SIG-M5 treated with dmso at 0.1 percent for 504 hours (cell line): ENCODE measurements around the gene SARM1.

Experiments
- DNase-seq: peaks from one replicate; lab custom pipeline; 2025; ENCODE audit not compliant: unreplicated experiment; lab: John Stamatoyannopoulos, UW

Gene SARM1

GRCh38 chr17:28367641-28368305 lies 3.7 kb upstream of the SARM1 start:
- DNase-seq = no peak

DNA sequence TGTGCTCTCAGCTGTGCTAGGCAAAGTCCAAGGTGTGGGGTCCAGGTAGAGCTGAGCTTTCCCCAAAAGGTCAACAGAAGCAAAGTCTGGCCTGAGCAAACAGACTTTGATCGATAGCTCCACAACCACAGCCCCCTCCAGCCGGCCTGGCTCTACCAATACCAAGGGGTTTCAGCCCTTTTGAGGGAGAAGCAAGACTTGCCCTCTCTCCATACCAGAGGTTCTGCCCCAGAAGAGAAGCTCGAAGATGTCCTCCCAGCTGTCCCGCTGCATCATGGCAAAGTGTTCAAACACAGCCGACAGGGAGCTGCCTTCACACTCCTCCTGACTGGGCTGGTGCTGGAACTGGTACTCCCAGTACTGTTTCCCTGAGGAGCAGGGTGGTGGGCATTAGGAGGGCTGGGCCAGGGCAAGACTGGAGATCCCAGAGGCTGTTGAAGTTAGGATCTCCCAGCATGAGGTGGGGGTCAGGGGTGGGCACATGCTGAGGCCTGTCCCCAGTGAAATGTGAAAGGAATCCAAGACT lies 3.1 kb upstream of the SARM1 start:
- no peak for DNase-seq

DNA sequence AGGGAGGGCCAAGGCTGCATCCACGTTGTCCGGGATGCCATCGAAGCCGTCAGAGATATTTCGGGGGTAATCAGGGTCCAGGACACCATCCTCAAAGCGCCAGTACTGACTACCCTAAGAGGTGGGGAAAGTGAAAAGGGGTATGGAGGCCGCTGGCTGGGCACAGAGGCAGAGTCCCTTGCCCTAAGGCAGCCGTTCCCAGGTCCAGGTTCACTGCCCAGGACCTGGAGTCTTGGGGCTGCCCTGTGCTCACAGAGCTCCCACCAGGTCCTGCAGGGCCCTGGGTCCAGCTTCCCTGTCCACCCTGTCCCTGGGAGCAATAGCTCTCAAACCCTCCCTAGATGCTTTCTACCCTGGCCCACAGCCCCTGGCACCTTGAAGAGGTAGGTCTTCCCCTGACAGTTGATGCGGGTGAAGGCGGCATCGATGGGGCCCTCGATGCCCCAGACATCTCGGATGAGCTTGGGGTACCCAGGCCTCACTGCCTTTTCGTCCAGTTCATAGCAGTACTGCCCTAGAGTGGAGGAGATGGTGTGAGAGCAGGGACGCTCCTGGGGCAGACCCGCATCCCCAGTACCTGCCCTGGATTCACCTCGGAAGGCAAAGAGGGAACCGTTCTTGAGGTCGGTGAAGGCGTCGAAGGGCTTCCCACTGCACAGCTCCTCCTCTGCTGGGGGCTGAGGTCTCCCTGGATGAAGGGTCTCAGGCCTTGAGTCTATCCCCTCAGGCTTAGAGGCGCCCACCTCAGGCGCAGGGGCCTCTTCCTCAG lies 2.4 kb upstream of the SARM1 start:
- DNase-seq = no peak

- DNase-seq = no peak
Measured at GRCh38 chr17:28369684-28370034, 1.8 kb upstream of the SARM1 start.

- peak; percentile 58 for DNase-seq
Measured at GRCh38 chr17:28370035-28370743, 1.3 kb upstream of the SARM1 start, which contains the start of gene VTN. TSS of gene VTN (minus strand) at chr17:28370307. CDS start at chr17:28370203, 104 bp downstream.

DNA sequence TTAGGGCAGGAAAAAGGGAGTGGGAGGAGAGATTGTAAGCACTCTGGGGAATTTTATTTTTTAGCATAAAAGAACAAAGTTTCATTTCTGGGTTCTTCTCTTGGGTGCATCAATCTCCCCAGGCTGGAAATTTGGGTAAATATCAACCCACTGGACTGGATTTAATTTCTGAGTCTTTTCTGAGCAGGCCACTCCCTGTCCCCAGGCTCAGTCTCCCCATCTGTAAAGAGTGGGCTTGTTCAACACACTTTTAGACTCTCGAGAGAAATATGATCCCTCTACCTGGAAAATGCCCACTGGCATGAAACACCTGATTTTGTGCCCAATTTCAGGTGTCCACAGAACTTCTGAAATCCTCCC lies 770 bp upstream of the SARM1 start:
- no peak for DNase-seq

DNA sequence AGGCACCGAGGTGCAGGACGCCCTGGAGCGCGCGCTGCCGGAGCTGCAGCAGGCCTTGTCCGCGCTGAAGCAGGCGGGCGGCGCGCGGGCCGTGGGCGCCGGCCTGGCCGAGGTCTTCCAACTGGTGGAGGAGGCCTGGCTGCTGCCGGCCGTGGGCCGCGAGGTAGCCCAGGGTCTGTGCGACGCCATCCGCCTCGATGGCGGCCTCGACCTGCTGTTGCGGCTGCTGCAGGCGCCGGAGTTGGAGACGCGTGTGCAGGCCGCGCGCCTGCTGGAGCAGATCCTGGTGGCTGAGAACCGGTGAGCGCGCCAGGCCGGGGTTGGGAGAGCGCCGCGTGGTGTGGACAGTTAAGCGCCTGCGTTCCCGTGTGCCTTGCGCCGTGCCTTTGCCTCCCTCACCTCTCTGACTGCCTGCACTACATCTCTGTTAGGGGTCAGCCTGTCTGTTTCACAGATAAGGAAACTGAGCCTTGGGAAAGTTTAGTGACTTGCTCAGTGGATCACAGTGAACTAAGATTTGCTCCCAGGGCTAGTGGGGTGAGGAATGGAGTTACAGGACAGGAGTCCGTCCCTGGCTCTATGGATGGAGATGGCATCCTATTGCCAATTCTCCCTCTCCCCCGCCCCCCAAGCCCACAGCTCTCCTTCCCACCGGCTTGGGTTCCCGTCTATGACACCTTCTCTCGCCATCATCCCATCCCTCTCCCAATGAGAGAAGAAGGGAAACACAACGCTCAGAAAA lies 880 bp downstream of the SARM1 start:
- no peak for DNase-seq

- no peak for DNase-seq
Measured at GRCh38 chr17:28372945-28373274, 1.4 kb downstream of the SARM1 start.

DNA sequence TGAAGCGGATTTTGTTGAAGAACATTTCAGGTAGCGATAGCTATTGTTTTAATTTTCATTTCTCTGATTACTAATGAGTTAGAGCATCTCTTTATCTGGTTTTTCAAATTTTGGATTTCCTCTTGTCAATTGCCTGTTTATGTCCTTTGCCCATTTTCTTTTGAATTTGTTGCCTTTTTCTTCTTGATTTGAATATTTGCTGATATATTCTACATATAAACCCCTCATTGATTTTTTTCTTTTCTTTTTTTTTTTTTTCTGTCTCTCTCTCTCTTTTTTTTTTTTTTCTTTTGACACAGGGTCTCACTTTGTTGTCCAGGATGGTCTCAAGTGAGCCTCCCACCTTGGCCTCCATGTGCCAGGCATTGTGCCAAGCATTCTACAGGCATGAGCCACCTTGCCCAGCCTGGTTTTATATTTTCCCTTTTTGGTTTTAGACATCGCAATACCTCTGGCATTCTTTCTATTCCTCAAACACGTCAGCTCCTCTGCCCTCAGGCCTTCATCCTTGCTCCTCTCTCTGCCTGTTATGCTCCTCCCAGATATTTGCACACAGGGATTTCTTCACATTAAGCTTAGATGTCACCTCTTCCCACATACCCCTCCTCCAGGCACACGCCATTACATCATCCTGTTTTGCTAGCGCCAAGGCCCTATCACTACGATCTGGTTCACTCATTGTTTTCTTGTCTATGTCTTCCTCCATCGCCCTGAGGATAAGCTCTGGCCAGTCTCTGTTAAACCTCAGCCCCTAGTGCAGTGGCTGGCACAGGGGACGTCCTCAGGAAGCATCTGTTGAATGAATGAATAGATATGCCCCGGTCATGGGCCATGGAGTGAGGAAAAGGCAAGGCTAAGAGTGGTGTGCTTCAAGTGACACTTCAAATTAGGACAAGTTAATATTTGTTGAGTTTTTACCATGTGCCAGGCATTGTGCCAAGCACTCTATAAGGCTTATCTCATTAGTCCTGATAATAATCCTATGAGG lies 8.6 kb downstream of the SARM1 start:
- DNase-seq = peak; percentile 94

GRCh38 chr17:28381141-28381825 lies 9.8 kb downstream of the SARM1 start:
- no peak for DNase-seq

GRCh38 chr17:28384281-28385036 lies 13.0 kb downstream of the SARM1 start:
- peak; percentile 80 for DNase-seq

DNA sequence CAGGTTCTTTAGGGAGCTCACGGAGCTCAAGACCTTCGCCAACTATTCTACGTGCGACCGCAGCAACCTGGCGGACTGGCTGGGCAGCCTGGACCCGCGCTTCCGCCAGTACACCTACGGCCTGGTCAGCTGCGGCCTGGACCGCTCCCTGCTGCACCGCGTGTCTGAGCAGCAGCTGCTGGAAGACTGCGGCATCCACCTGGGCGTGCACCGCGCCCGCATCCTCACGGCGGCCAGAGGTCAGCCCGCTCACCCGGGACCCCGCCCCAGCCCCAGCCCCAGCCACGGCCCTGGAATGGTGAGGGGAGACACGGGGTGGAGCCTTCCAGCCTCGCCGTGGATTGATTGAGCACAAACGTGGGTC lies 13.5 kb downstream of the SARM1 start:
- no peak for DNase-seq

- DNase-seq = no peak
Measured at GRCh38 chr17:28385406-28385805, 13.9 kb downstream of the SARM1 start.

GRCh38 chr17:28386391-28386790 lies 14.9 kb downstream of the SARM1 start:
- no peak for DNase-seq

DNA sequence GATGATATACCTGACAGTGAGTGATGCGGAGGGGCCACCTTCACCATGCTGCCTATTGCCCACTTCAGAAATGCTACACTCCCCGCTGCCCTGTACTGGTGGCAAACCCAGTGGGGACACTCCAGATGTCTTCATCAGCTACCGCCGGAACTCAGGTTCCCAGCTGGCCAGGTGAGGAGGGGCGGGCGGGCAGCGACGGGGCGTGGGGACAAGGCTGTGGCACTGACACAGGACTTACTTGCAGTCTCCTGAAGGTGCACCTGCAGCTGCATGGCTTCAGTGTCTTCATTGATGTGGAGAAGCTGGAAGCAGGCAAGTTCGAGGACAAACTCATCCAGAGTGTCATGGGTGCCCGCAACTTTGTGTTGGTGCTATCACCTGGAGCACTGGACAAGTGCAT lies 16.6 kb downstream of the SARM1 start:
- DNase-seq = no peak

DNA sequence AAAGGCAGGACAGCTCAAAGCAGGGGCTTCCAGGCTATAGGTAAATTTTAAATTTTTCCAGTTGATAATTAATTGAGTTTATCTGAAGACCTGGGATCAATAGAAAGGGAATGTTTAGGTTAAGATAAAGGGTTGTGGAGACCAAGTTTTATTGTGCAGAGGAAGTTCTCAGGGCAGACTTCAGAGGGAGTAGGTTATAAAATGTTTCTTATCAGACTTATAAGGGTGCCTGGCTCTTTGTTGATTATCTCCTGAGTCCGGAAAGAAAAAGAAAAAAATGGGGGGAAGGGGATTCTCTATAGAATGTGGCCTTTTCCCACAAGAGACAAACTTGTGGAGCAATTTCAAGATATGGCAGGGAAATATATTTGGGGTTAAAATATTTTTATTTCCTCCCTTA lies 18.6 kb downstream of the SARM1 start:
- no peak for DNase-seq

- DNase-seq = no peak
Measured at GRCh38 chr17:28390563-28390962, 19.1 kb downstream of the SARM1 start.

DNA sequence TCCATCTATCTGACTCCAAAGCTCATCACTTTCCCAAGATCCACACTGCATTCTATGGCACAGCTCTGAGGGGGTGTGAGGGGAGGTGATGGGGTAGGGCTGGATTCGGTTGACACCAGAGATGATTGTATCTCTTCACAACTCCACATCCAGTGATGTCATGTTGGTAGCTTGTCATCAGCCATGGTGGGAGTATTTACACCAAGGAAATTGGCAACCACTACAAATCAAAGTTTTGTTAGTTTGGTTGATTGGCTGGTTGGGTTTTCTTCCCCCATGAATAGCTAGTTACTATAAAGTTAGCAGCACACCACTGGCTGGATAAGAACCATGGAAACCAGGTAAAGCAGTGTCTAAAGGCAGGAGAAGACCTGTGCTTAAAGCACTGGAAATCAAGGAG lies 19.5 kb downstream of the SARM1 start:
- DNase-seq = no peak

GRCh38 chr17:28391401-28391800 lies 19.9 kb downstream of the SARM1 start:
- DNase-seq = no peak
